HG02943 (cell line): ENCODE data around the gene TSPAN33.
"Not testable (repeated sequence)": the region's sequence is repeated elsewhere in the genome, so short reads cannot be mapped to it uniquely, and the experiment has no call there.

ENCODE experiments used
- ATAC-seq: cut with Tn5 transposase; IDR thresholded peaks from one replicate; pipeline ENCODE4 v1.9.1; 2021; ENCODE audit warnings: mild to moderate bottlenecking, low read depth, moderate library complexity; ENCODE audit not compliant: unreplicated experiment

The TSPAN33 gene

GRCh38 chr7:129205126-129205818 lies 60.8 kb downstream of the TSPAN33 start:
- ATAC-seq = no peak

GRCh38 chr7:129205987-129206785 lies 61.7 kb downstream of the TSPAN33 start:
- ATAC-seq = no peak

GRCh38 chr7:129208667-129209066 lies 64.2 kb downstream of the TSPAN33 start:
- ATAC-seq = no peak

- ATAC-seq = no peak
Observed at GRCh38 chr7:129209067-129209926, 64.8 kb downstream of the TSPAN33 start.

GRCh38 chr7:129210256-129210988 lies 65.9 kb downstream of the TSPAN33 start:
- ATAC-seq = no peak

- ATAC-seq = no peak
Observed at GRCh38 chr7:129210989-129211312, 66.4 kb downstream of the TSPAN33 start.

GRCh38 chr7:129212126-129212525 lies 67.6 kb downstream of the TSPAN33 start:
- no peak for ATAC-seq

GRCh38 chr7:129212596-129212995 lies 68.1 kb downstream of the TSPAN33 start:
- ATAC-seq = no peak

GRCh38 chr7:129213828-129214227 lies 69.3 kb downstream of the TSPAN33 start:
- ATAC-seq = no peak

GRCh38 chr7:129215691-129216090 lies 71.2 kb downstream of the TSPAN33 start:
- ATAC-seq = not testable (repeated sequence)

- not testable (repeated sequence) for ATAC-seq
Observed at GRCh38 chr7:129216101-129216715, 71.7 kb downstream of the TSPAN33 start.

- not testable (repeated sequence) for ATAC-seq
Observed at GRCh38 chr7:129216821-129217416, 72.4 kb downstream of the TSPAN33 start.

GRCh38 chr7:129218514-129219062 lies 74.1 kb downstream of the TSPAN33 start:
- no peak for ATAC-seq

- not testable (repeated sequence) for ATAC-seq
Observed at GRCh38 chr7:129219166-129219565, 74.7 kb downstream of the TSPAN33 start.
